ENCODE results near the gene OR5AN1. TPM values are rescaled to one million over a fixed set of nuclear protein-coding genes. Genes with fewer than 3 reads are reported as not detected.
"Not testable (repeated sequence)": the region's sequence is repeated elsewhere in the genome, so short reads cannot be mapped to it uniquely, and the experiment has no call there.

The OR5AN1 gene
- total and polyA plus RNA-seq, 2 experiments from 2014 or later = not detected

GRCh38 chr11:59336931-59337330 is 21.8 kb upstream of the OR5AN1 start (continued):
- no peak for TF ChIP-seq ZNF462 (CRISPR knock-in tag; IDR thresholded peaks at IDR 0.05)
- no peak for TF ChIP-seq EZH2 (IDR thresholded peaks at IDR 0.05; ENCODE audit: low read depth, unreplicated experiment)
- TF ChIP-seq POLR2AphosphoS5 (IDR thresholded peaks at IDR 0.05; ENCODE audit: low read depth) = no peak
- no peak for TF ChIP-seq STAT1 (IDR thresholded peaks at IDR 0.05; ENCODE audit: unreplicated experiment)

- not testable (repeated sequence) for H3K4me3 ChIP-seq; H3K27me3 ChIP-seq (ENCODE audit: insufficient read depth); H3K79me2 ChIP-seq (replicated peaks; ENCODE audit: insufficient read depth); H3K4me3 Mint-ChIP-seq; ATAC-seq; H3K36me3 ChIP-seq (ENCODE audit: insufficient read depth); H3K4me1 ChIP-seq (ENCODE audit: insufficient read depth); H3K4me1 Mint-ChIP-seq; H3K27ac Mint-ChIP-seq; H3K9me2 ChIP-seq (ENCODE audit: insufficient read depth); H3K27ac ChIP-seq (ENCODE audit: low read depth); H4K20me1 ChIP-seq (replicated peaks; ENCODE audit: insufficient read depth); H3K27me3 Mint-ChIP-seq (ENCODE audit: insufficient read depth, low read depth, poor library complexity); H3K4me2 ChIP-seq; H3F3A ChIP-seq (replicated peaks; ENCODE audit: low read depth); DNase-seq (ENCODE audit: low spot score); H2AFZ ChIP-seq
- H3K9me3 Mint-ChIP-seq = peaks cover 90% of the 10 kb centered on the region
- H3K36me3 Mint-ChIP-seq (ENCODE audit: low read depth) = peaks cover 31% of the 10 kb centered on the region
Observed at GRCh38 chr11:59349657-59350056, 9.0 kb upstream of the OR5AN1 start.

- Mint-ChIP-seq H3K27ac (no peak overlapping the region), H3K4me3 (no peak overlapping the region), H3K27me3 (ENCODE audit: insufficient read depth, low read depth, poor library complexity) (peaks cover 1% of the 10 kb centered on the region), H3K9me3 (peaks cover 51% of the 10 kb centered on the region), H3K36me3 (ENCODE audit: low read depth) (peaks cover 20% of the 10 kb centered on the region), H3K4me1 (no peaks in the 10 kb centered on the region)
- ATAC-seq (no peak), DNase-seq (ENCODE audit: low spot score) (no peak)
- Histone ChIP-seq H3K9me2 (ENCODE audit: insufficient read depth) (no peaks in the 10 kb centered on the region), H4K20me1 (replicated peaks; ENCODE audit: insufficient read depth) (no peaks in the 10 kb centered on the region), H3K4me2 (no peak overlapping the region), H3K4me1 (ENCODE audit: insufficient read depth) (no peaks in the 10 kb centered on the region), H3F3A (replicated peaks; ENCODE audit: low read depth) (no peaks in the 10 kb centered on the region), H3K36me3 (ENCODE audit: insufficient read depth) (0 out of 2 replicates have a peak, but pooled peaks cover 4% of the 10 kb centered on the region), H3K27me3 (ENCODE audit: insufficient read depth) (no peaks in the 10 kb centered on the region), H3K79me2 (replicated peaks; ENCODE audit: insufficient read depth) (no peaks in the 10 kb centered on the region), H3K27ac (ENCODE audit: low read depth) (no peak overlapping the region), H2AFZ (no peak overlapping the region), H3K4me3 (no peak overlapping the region)
- TF ChIP-seq ZNF114 (CRISPR knock-in tag; IDR thresholded peaks at IDR 0.05) (no peak), EZH2phosphoT487 (IDR thresholded peaks at IDR 0.05; ENCODE audit: unreplicated experiment) (no peak), EZH2 (IDR thresholded peaks at IDR 0.05; ENCODE audit: low read depth, unreplicated experiment) (no peak), NANOG (IDR thresholded peaks at IDR 0.05; ENCODE audit: borderline replicate concordance) (no peak), REST (IDR thresholded peaks at IDR 0.05; ENCODE audit: unreplicated experiment) (no peak), STAT1 (IDR thresholded peaks at IDR 0.05; ENCODE audit: unreplicated experiment) (no peak)
Observed at GRCh38 chr11:59355226-59355625, 3.5 kb upstream of the OR5AN1 start.
